ENCODE data around the gene TAS2R31.
"Not testable (repeated sequence)": the region's sequence is repeated elsewhere in the genome, so short reads cannot be mapped to it uniquely, and the experiment has no call there.

- TF ChIP-seq CTCF (IDR thresholded peaks at IDR 0.05; ENCODE audit: low read depth, low read length); POLR2A (IDR thresholded peaks at IDR 0.05; ENCODE audit: extremely low read depth, insufficient read length): not testable (repeated sequence)
- TF ChIP-seq, protein P1, sequence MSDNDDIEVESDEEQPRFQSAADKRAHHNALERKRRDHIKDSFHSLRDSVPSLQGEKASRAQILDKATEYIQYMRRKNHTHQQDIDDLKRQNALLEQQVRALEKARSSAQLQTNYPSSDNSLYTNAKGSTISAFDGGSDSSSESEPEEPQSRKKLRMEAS (IDR thresholded peaks at IDR 0.05; ENCODE audit: low read depth, low read length): not testable (repeated sequence)
Observed at GRCh38 chr12:11033959-11034358, 2.8 kb upstream of the TAS2R31 start.

Data from NB4 (cell line).